ENCODE data around the gene SHD. TPM values are rescaled to one million over a fixed set of nuclear protein-coding genes. Genes with fewer than 3 reads are reported as not detected.
"Not testable (repeated sequence)": the region's sequence is repeated elsewhere in the genome, so short reads cannot be mapped to it uniquely, and the experiment has no call there.

Gene SHD
- total and polyA plus RNA-seq, 7 donors = 0.04 to 2.1 (median 0.52) TPM; not detected in 1

DNA sequence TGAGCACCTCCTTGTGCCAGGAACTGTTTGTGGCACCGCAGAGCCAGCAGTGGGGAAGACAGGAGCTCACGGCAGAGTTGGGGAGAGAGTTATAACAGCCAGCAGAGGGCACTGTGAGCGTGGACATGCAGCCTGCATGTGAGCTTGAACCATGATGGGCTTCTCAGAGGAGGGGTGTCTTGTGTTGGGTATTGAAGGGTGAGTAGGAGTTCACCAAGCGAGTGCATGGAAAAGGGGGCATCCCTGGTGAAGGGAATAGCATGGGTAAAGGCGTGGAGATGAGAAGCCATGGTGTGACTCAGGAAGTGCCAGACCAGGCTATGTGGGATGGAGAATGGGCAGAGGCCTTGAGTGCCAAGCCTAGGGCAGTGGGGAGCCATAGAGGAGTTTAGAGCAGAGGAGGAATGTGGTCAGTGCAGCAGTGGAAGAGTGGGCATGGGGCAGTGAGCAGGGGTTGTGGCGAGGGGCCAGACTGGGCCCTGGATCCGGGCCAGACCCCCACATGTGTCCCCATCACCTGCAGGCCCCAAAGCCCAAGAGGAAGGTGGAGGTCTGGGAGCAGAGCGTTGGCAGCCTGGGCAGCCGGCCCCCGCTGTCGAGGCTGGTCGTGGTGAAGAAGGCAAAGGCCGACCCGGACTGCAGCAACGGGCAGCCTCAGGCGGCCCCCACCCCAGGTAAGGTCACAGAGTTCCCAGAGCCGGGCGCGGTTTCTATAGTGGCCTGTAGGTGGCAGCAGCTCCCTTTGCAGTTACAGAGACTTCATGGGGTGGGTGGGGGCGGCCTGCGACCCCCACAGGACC is 11.8 kb upstream of the SHD start:
- 38 to 49% (median 38%) methylated on average over 18 to 21 of the region's 21 CpGs for whole genome bisulfite sequencing, 3 donors
- intact Hi-C loops (cut with DNase I) = loop anchor here in 1 of 2 donors (2.0 to 10.0 kb wide), 2 partner anchors 88 to 258 kb away; no protein-coding TSS in a partner anchor
- Histone ChIP-seq H3K36me3 (ENCODE audit: insufficient read depth in 1 of 2, low read depth in 1 of 2) (peaks cover 10 to 91% of the 10 kb centered on the region in 2 donors), H3K9me3 (no peaks in the 10 kb centered on the region), H3K27ac (no peak overlapping the region), H3K27me3 (ENCODE audit: insufficient read depth in 3 of 3, low read length in 2 of 3) (no peaks in the 10 kb centered on the region), H3K4me1 (no peaks in the 10 kb centered on the region), H3K4me3 (no peak overlapping the region)
- ATAC-seq (peak; percentile 49 to 82 (median 74)), DNase-seq (peak; percentile 53 to 75)
- TF ChIP-seq, protein P1, sequence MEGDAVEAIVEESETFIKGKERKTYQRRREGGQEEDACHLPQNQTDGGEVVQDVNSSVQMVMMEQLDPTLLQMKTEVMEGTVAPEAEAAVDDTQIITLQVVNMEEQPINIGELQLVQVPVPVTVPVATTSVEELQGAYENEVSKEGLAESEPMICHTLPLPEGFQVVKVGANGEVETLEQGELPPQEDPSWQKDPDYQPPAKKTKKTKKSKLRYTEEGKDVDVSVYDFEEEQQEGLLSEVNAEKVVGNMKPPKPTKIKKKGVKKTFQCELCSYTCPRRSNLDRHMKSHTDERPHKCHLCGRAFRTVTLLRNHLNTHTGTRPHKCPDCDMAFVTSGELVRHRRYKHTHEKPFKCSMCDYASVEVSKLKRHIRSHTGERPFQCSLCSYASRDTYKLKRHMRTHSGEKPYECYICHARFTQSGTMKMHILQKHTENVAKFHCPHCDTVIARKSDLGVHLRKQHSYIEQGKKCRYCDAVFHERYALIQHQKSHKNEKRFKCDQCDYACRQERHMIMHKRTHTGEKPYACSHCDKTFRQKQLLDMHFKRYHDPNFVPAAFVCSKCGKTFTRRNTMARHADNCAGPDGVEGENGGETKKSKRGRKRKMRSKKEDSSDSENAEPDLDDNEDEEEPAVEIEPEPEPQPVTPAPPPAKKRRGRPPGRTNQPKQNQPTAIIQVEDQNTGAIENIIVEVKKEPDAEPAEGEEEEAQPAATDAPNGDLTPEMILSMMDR (IDR thresholded peaks at IDR 0.05) = peak; percentile 77

DNA sequence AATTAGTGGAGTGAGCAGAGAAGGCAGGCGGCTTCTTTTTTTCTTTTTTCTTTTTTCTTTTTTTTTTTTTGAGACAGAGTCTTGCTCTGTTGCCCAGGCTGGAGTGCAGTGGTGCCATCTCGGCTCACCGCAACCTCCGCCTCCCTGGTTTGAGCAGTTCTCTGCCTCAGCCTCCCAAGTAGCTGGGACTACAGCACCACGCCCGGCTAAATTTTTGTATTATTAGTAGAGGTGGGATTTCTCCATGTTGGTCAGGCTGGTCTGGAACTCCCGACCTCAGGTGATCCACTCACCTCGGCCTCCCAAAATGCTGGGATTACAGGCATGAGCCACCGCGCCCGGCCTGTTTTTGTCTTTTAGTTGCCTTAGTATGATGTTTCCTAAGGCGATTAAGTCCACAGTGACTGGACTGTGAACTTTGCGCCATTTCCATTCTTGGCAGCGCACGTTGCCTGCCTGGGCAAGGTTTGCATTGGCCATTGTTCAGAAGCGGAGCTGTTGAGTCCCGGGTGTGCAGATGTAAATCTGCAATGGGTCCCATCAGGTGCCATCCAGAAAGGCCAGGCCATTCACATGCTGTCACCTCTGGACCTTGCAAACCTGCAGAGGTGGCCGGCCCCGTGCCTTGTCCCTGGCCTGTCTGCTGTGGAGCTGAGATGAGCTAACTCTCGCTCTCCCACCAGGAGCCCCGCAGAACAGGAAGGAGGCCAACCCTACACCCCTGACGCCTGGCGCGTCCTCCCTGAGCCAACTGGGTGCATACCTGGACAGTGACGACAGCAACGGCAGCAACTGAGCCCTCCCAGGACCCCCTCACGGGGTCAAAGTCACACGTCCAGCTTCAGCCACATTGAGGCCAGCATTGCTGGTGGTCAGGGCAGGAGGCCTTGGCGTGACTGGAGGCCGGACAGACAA is 10.9 kb upstream of the SHD start:
- Histone ChIP-seq H3K9me3 (no peaks in the 10 kb centered on the region), H3K4me3 (no peak overlapping the region), H3K27ac (no peak overlapping the region), H3K27me3 (ENCODE audit: insufficient read depth in 3 of 3, low read length in 2 of 3) (no peaks in the 10 kb centered on the region), H3K36me3 (ENCODE audit: insufficient read depth in 1 of 2, low read depth in 1 of 2) (peaks cover 10 to 85% of the 10 kb centered on the region in 2 donors), H3K4me1 (no peaks in the 10 kb centered on the region)
- TF ChIP-seq, protein P1 (IDR thresholded peaks at IDR 0.05) = no peak
- DNase-seq = no peak
- WGBS, 3 donors = 78 to 89% (median 88%) methylated on average over 30 of the region's 30 CpGs
- intact Hi-C loops (cut with DNase I) = loop anchor here (2.0 to 10.0 kb wide), 3 partner anchors 83 to 257 kb away; no protein-coding TSS in a partner anchor
- peak in 2 of 4 donors; percentile 32 to 39 for ATAC-seq

DNA sequence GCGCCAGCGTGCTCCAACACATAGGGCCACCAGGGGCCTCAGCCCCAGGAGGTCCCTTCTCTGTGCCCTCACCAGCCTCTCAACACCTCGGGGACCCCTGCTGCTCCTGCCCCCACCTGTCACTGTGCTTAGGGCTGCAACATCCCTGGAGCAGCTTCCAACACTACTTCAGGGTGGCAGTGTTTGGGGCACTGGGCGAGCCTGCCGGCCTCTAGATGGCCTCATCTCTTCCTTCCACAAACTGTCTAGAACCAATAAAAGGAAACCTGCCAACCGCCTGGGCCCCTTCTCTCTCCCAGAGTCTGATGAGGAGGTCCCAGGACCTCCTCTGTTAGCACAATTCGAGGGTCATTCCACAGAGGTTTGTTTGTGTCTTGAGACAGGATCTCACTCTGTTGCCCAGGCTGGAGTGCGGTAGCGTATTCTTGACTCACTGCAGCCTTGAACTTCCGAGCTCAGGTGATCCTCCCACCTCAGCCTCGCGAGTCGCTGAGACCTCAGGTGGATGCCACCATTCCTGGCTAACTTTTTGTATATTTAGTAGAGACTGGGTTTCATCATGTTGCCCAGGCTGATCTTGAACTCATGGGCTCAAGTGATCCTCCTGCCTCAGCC is 10.1 kb upstream of the SHD start:
- H3K27me3 ChIP-seq (ENCODE audit: insufficient read depth in 3 of 3, low read length in 2 of 3) = no peaks in the 10 kb centered on the region
- TF ChIP-seq, protein P1 (IDR thresholded peaks at IDR 0.05) = no peak
- intact Hi-C loops (cut with DNase I) = loop anchor here (2.0 to 10.0 kb wide), 2 partner anchors 82 to 256 kb away; no protein-coding TSS in a partner anchor
- H3K4me1 ChIP-seq = no peaks in the 10 kb centered on the region
- 84 to 91% (median 86%) methylated on average over 13 of the region's 13 CpGs for WGBS, 3 donors
- DNase-seq = no peak
- H3K9me3 ChIP-seq = no peaks in the 10 kb centered on the region
- H3K36me3 ChIP-seq (ENCODE audit: insufficient read depth in 1 of 2, low read depth in 1 of 2) = peaks cover 10 to 80% of the 10 kb centered on the region in 2 donors
- no peak overlapping the region for H3K27ac ChIP-seq
- no peak for ATAC-seq
- no peak overlapping the region for H3K4me3 ChIP-seq

GRCh38 chr19:4272894-4273293 is 6.2 kb upstream of the SHD start:
- H3K36me3 ChIP-seq (ENCODE audit: insufficient read depth in 1 of 2, low read depth in 1 of 2) = peaks cover 6 to 47% of the 10 kb centered on the region in 2 donors
- no peak overlapping the region for H3K27ac ChIP-seq
- no peaks in the 10 kb centered on the region for H3K4me1 ChIP-seq
- H3K4me3 ChIP-seq = no peak overlapping the region
- WGBS, 3 donors = 57 to 65% (median 62%) methylated on average over 10 of the region's 10 CpGs
- intact Hi-C loops (cut with DNase I) = loop anchor here in 1 of 2 donors (10.0 kb wide), 1 partner anchor 142 kb away; no protein-coding TSS in a partner anchor
- ATAC-seq (no peak), DNase-seq (no peak)
- TF ChIP-seq, protein P1 (IDR thresholded peaks at IDR 0.05) = no peak
- no peaks in the 10 kb centered on the region for H3K9me3 ChIP-seq
- no peaks in the 10 kb centered on the region for H3K27me3 ChIP-seq (ENCODE audit: insufficient read depth in 3 of 3, low read length in 2 of 3)

- WGBS, 3 donors = 28 to 42% (median 28%) methylated on average over 6 of the region's 6 CpGs
- not testable (repeated sequence) for H3K27ac ChIP-seq, H3K4me3 ChIP-seq, H3K4me1 ChIP-seq, H3K9me3 ChIP-seq, DNase-seq
- peak in 1 of 4 donors; percentile 37 for ATAC-seq
- Histone ChIP-seq H3K36me3 (ENCODE audit: insufficient read depth in 1 of 2, low read depth in 1 of 2) (peaks cover 0 to 33% of the 10 kb centered on the region in 2 donors), H3K27me3 (ENCODE audit: insufficient read depth in 3 of 3, low read length in 2 of 3) (peaks cover 0 to 13% (median 6%) of the 10 kb centered on the region in 3 donors)
- intact Hi-C loops (cut with DNase I) = loop anchor here in 1 of 2 donors (10.0 kb wide), 1 partner anchor 140 kb away; no protein-coding TSS in a partner anchor
Measured at GRCh38 chr19:4274321-4274686, 4.8 kb upstream of the SHD start.

Measured in psoas muscle (tissue), 8 donors.